Heart left ventricle (tissue), 16 donors: ENCODE data around the gene ALCAM. TPM values are rescaled to one million over a fixed set of nuclear protein-coding genes. Genes with fewer than 3 reads are reported as not detected.

Experiments used
- ATAC-seq, 4 donors: fragments of 200-7000 bp; cut with Tn5 transposase; one replicate each; pipeline ENCODE4 v1.9.1; 2020 to 2022; ENCODE audit warnings: moderate library complexity in 4 of 4, mild to moderate bottlenecking in 3 of 4, moderate number of reproducible peaks in 1 of 4
- DNase-seq, 5 donors: peaks; one replicate each; pipeline ENCODE4 v3.0.0-alpha.2; 2020
- H3K27ac ChIP-seq, 12 donors: fragments of 200-600 bp; sonication (generic) in 4 of 12; one replicate each; pipeline versions ENCODE4 v1.5.0 to v1.8.0; 2016 to 2022; ENCODE audit warnings: mild to moderate bottlenecking in 2 of 12
- H3K27me3 ChIP-seq, 9 donors: fragments of 200-600 bp; sonication (generic) in 2 of 9; one replicate each; pipeline versions ENCODE4 v1.5.1 to v1.8.0; 2016 to 2022; ENCODE audit warnings: mild to moderate bottlenecking in 3 of 9
- H3K36me3 ChIP-seq, 9 donors: fragments of 200-600 bp; sonication (generic) in 2 of 9; one replicate each; pipeline versions ENCODE4 v1.5.0 to v1.8.0; 2018 to 2022; ENCODE audit warnings: mild to moderate bottlenecking in 2 of 9
- H3K4me1 ChIP-seq, 12 donors: fragments of 200-600 bp; sonication (generic) in 4 of 12; one replicate each; pipeline versions ENCODE4 v1.5.0 to v1.8.0; 2016 to 2022; ENCODE audit warnings: mild to moderate bottlenecking in 3 of 12
- H3K4me3 ChIP-seq, 12 donors: fragments of 200-600 bp; sonication (generic) in 4 of 12; one replicate each; pipeline versions ENCODE4 v1.5.0 to v1.8.0; 2017 to 2022; ENCODE audit warnings: mild to moderate bottlenecking in 9 of 12, moderate library complexity in 4 of 12
- H3K9me3 ChIP-seq, 12 donors: fragments of 200-600 bp; sonication (generic) in 4 of 12; one replicate each; pipeline versions ENCODE4 v1.5.0 to v1.8.0; 2016 to 2022; ENCODE audit warnings: mild to moderate bottlenecking in 1 of 12
- CTCF ChIP-seq, 12 donors: fragments of 200-600 bp; sonication (generic) in 4 of 12; IDR thresholded peaks; one replicate each; pipeline versions ENCODE4 v1.5.0 to v1.8.0; 2018 to 2022; ENCODE audit warnings: antibody characterized with exemption in 12 of 12, mild to moderate bottlenecking in 5 of 12
- POLR2A ChIP-seq, 2 donors: fragments of 450-650 bp; IDR thresholded peaks; one replicate each; pipeline ENCODE4 v1.6.1; 2017; ENCODE audit warnings: antibody characterized with exemption in 2 of 2, mild to moderate bottlenecking in 2 of 2, moderate library complexity in 2 of 2
- WGBS, 4 donors: extraction: QIAGEN DNeasy Blood & Tissue Kit in 2 of 4; methylation state at CpG; one replicate each; pipeline versions ENCODE4 v1.1.5 to v1.1.7; 2013 to 2018; 5-methylcytosine and 5-hydroxymethylcytosine counted together
- intact Hi-C, 10 donors: fragments of 100-400 bp; cut with DNase I; formaldehyde crosslinking; loops; one replicate each; pipeline versions ENCODE4 v1.11.1 to v1.14.2; 2022
- polyA plus RNA-seq, 2 donors: library from polyadenylated mRNA; stranded (reverse); fragments of 200-250 nt; gene quantifications; one replicate each; pipeline ENCODE4 v1.2.3, GENCODE V29; 2013
- total RNA-seq, 9 donors: library from RNA; depleted of rRNA in 2 of 9; stranded (reverse); fragments of >200 nt in 2 of 9; fragmentation: NEBNext Ultra II Directional in 3 of 9; extraction: Animal tissue kit (Norgen Biotek cat#: 25700) in 3 of 9; gene quantifications; one replicate each; pipeline versions ENCODE4 v1.1.0 to v1.2.4, GENCODE V29; 2016 to 2023
- donor health status: ischemic (EF 13 %, LVEDD 7.1; RV severe dilation, severe dysfunction).
- donor health status: healthy with polysubstance abuse.
- donor health status: DM: no; HTN: yes; CAD: no.
- donor health status: DM: no; HTN: no; CAD: no.
- donor health status: ischemic (EF 25% LVEDD 6.9; RV normal size, moderate dysfunction).
- donor health status: ischemic (EF 25% LVEDD 5.7; RV mildly dilated, moderate dysfunction).
- donor health status: healthy.
- donor health status: DM: yes; HTN: yes; CAD: no.
- donor health status: ischemic (EF 35%, LVEDD 5.7; RV mildly dilated, moderate dysfunction).
- donor health status: nonischemic (EF 11% LVEDD 7.7; RV severe dilation, severe dysfunction).
- donor health status: DM: yes; HTN: yes; CAD: no.
- donor health status: PGD.
- donor health status: ischemic (EF 29% LVEDD 5.4; RV normal size, mild dysfunction).
- donor health status: nonischemic (EF 23%, LVEDD 6.1; RV moderate dilation, normal function).

The ALCAM gene
- total and polyA plus RNA-seq, 11 donors = 0.91 to 19.9 (median 5.5) TPM

DNA sequence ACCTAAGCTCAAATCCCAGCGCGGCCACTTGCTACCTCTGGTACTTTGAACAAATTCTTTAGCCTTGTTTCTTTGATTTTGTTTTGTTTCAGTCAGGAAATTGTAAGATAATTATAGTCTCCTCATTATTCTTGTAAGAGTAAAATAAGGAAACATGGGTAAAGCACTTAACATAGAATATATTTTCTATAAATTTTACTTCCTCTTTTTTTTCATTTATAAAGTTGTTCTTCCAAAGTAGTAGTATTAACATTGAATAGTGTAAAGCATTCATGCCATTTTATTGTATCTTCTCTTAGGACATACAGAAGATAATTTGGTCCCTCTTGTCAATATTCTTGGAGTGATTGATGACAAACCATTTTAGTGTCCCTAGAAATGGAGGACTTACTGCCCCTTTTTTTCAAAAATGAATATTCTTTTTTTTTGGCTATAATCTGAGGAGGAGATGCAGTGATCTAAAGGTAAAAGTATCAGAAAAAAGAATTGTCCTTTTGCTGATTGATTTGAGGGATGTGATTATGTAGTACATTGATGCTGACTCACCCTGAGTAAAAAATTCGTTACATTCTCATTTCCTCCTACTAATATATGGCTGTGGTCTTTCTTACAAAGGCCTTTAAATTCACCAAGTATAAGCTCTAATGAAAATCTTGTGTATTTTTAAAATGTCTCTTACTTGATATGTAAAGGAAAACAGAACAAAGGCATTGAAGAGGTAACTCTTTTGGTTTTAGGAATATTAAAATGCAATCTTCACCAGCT, 51.0 kb downstream of the ALCAM start:
- ATAC-seq (no peak), DNase-seq (no peak)
- TF ChIP-seq CTCF (IDR thresholded peaks at IDR 0.05) (no peak), POLR2A (IDR thresholded peaks at IDR 0.05) (no peak)
- Histone ChIP-seq H3K4me1 (peaks cover 0 to 5% (median 0%) of the 10 kb centered on the region in 12 donors), H3K27ac (no peak overlapping the region), H3K27me3 (no peaks in the 10 kb centered on the region), H3K9me3 (no peaks in the 10 kb centered on the region), H3K36me3 (no peaks in the 10 kb centered on the region), H3K4me3 (no peak overlapping the region)
- intact Hi-C loops = no loop called here
- 81 to 88% (median 85%) methylated on average over 3 of the region's 3 CpGs for WGBS, 4 donors

GRCh38 chr3:105422645-105423044, 55.9 kb downstream of the ALCAM start:
- ATAC-seq (no peak), DNase-seq (no peak)
- no peaks in the 10 kb centered on the region for H3K27me3 ChIP-seq
- no peaks in the 10 kb centered on the region for H3K36me3 ChIP-seq
- H3K4me3 ChIP-seq = no peak overlapping the region
- TF ChIP-seq POLR2A (IDR thresholded peaks at IDR 0.05) = no peak
- no peak for TF ChIP-seq CTCF (IDR thresholded peaks at IDR 0.05)
- H3K4me1 ChIP-seq = no peaks in the 10 kb centered on the region
- 75 to 81% (median 79%) methylated on average over 2 of the region's 2 CpGs for WGBS, 4 donors
- no peaks in the 10 kb centered on the region for H3K9me3 ChIP-seq
- intact Hi-C loops = no loop called here
- no peak overlapping the region for H3K27ac ChIP-seq

DNA sequence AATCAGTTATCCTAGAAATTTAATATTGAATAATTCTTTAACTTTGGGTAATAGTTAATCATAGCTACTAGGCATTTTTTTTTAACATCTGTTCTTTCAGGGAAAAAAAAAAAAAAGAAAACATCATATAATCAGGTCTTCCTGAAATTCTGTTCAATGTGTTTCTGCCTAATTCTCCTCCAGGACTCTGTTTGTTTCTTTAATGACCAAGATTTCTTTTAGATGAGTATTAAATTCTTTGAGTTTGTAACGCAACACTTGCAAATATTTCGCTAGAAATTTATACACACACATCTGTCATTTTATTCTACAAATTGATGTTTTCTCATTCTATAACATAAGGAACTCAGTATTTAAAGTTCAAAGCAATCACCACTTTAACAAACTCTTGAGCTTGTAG, 56.7 kb downstream of the ALCAM start:
- no peak for DNase-seq
- 91 to 93% (median 92%) methylated on average over 2 of the region's 2 CpGs for WGBS, 4 donors
- Histone ChIP-seq H3K4me3 (no peak overlapping the region), H3K27ac (no peak overlapping the region), H3K4me1 (no peaks in the 10 kb centered on the region), H3K27me3 (no peaks in the 10 kb centered on the region), H3K36me3 (no peaks in the 10 kb centered on the region), H3K9me3 (no peaks in the 10 kb centered on the region)
- no peak for TF ChIP-seq CTCF (IDR thresholded peaks at IDR 0.05)
- TF ChIP-seq POLR2A (IDR thresholded peaks at IDR 0.05) = no peak
- ATAC-seq = no peak
- intact Hi-C loops = no loop called here

- no peaks in the 10 kb centered on the region for H3K27me3 ChIP-seq
- no peaks in the 10 kb centered on the region for H3K36me3 ChIP-seq
- no peaks in the 10 kb centered on the region for H3K4me1 ChIP-seq
- 47 to 99% (median 60%) methylated on average over 2 of the region's 2 CpGs for WGBS, 4 donors
- TF ChIP-seq POLR2A (IDR thresholded peaks at IDR 0.05) (no peak), CTCF (IDR thresholded peaks at IDR 0.05) (no peak)
- no peak overlapping the region for H3K27ac ChIP-seq
- DNase-seq (no peak), ATAC-seq (no peak)
- intact Hi-C loops = no loop called here
- H3K4me3 ChIP-seq = no peak overlapping the region
- no peaks in the 10 kb centered on the region for H3K9me3 ChIP-seq
Measured at GRCh38 chr3:105424412-105425152, 57.9 kb downstream of the ALCAM start.
